GM12878 (cell line): ENCODE data around the gene LPIN3. TPM values are rescaled to one million over a fixed set of nuclear protein-coding genes. Genes with fewer than 3 reads are reported as not detected.

ENCODE experiments used
- ATAC-seq: fragments of 200-7000 bp; cut with Tn5 transposase; 3 replicates; pipeline ENCODE4 v1.9.1; 2020; ENCODE audit warnings: mild to moderate bottlenecking, moderate library complexity
- BruUV-seq: library from RNA; stranded (reverse); fragments of 400-500 nt; replicated peaks from 2 replicates; lab custom pipeline; 2021; lab: Mats Ljungman, UMichigan
- CTCF ChIA-PET: fragments of 300-600 bp; sonication (Branson Sonifier 250); formaldehyde crosslinking; extraction: SDS; loops from one replicate; lab custom pipeline; 2021; ENCODE audit warnings: inconsistent platforms; lab: Yijun Ruan, JAX
- POLR2A ChIA-PET: fragments of 350-600 bp; formaldehyde crosslinking; extraction: SDS; loops from one replicate; lab custom pipeline; 2021; ENCODE audit warnings: inconsistent platforms; lab: Charles Lee
- RAD21 ChIA-PET: fragments of 300-600 bp; sonication (Branson Sonifier 250); formaldehyde crosslinking; loops from one replicate; lab custom pipeline; 2023; ENCODE audit warnings: antibody characterized with exemption; ENCODE audit not compliant: unreplicated experiment; lab: Charles Lee
- SMC1A ChIA-PET: fragments of 300-600 bp; sonication (Branson Sonifier 250); formaldehyde crosslinking; loops from one replicate; lab custom pipeline; 2023; ENCODE audit not compliant: unreplicated experiment, uncharacterized antibody; lab: Charles Lee
- DNase-seq: peaks from one replicate; pipeline ENCODE4 v3.0.0-alpha.2; 2011; ENCODE audit warnings: low read depth, low spot score
- FAIRE-seq: peaks from 3 replicates; lab custom pipeline; 2011; peaks lifted over from hg19 to GRCh38; lab: Jason Lieb, UNC
- H2AFZ ChIP-seq: 2 replicates; pipeline ENCODE4 v1.6.0; 2011; ENCODE audit warnings: low read depth, low read length, control low read depth; ENCODE audit not compliant: control insufficient read depth
- H3K27ac ChIP-seq: 2 replicates; pipeline ENCODE4 v1.5.1; 2011; ENCODE audit warnings: control low read depth; ENCODE audit not compliant: control insufficient read depth, insufficient read depth
- H3K27me3 ChIP-seq, 2 experiments: replicated peaks in 1 of 2; 2 replicates each; pipeline versions ENCODE4 v1.6.0 to v1.6.1; 2011; ENCODE audit warnings: low read length in 1 of 2; ENCODE audit not compliant: control insufficient read depth in 2 of 2, insufficient read depth in 2 of 2
- H3K36me3 ChIP-seq, 2 experiments: 2 replicates each; pipeline ENCODE4 v1.5.1; 2011; ENCODE audit warnings: low read length in 1 of 2; ENCODE audit not compliant: control insufficient read depth in 2 of 2, insufficient read depth in 2 of 2
- H3K4me1 ChIP-seq: 2 replicates; pipeline ENCODE4 v1.6.1; 2011; ENCODE audit warnings: mild to moderate bottlenecking, low read length, moderate library complexity, mixed read lengths; ENCODE audit not compliant: control insufficient read depth, insufficient read depth
- H3K4me2 ChIP-seq: 2 replicates; pipeline ENCODE4 v1.6.0; 2011; ENCODE audit warnings: control low read depth; ENCODE audit not compliant: control insufficient read depth, insufficient read depth
- H3K4me3 ChIP-seq: fragments of 200-600 bp; sonication (generic); 2 replicates; pipeline ENCODE4 v1.5.1; 2016
- H3K79me2 ChIP-seq: 2 replicates; pipeline ENCODE4 v1.6.0; 2011; ENCODE audit warnings: low read length; ENCODE audit not compliant: control insufficient read depth, insufficient read depth
- H3K9ac ChIP-seq: 2 replicates; pipeline ENCODE4 v1.8.0; 2011; ENCODE audit warnings: low read length, control low read depth, mixed read lengths; ENCODE audit not compliant: control insufficient read depth, insufficient read depth
- H3K9me3 ChIP-seq: replicated peaks from 3 replicates; pipeline ENCODE4 v1.5.1; 2011; ENCODE audit warnings: mild to moderate bottlenecking, low read length; ENCODE audit not compliant: control insufficient read depth, insufficient read depth
- H4K20me1 ChIP-seq: 2 replicates; pipeline ENCODE4 v1.6.0; 2011; ENCODE audit not compliant: control insufficient read depth, insufficient read depth
- ELK1 ChIP-seq: IDR thresholded peaks from 2 replicates; pipeline ENCODE4 v1.6.1; 2012; ENCODE audit warnings: low read depth, low read length, improper control_type of control experiment
- RUNX3 ChIP-seq: IDR thresholded peaks from 2 replicates; pipeline ENCODE4 v1.6.1; 2012; ENCODE audit warnings: low read length, inconsistent platforms
- ZNF24 ChIP-seq: fragments of 450-650 bp; IDR thresholded peaks from 2 replicates; pipeline ENCODE4 v1.6.1; 2017; ENCODE audit warnings: antibody characterized with exemption, mild to moderate bottlenecking
- WGBS: methylation state at CpG from one replicate; pipeline ENCODE4 v1.1.6; 2016; ENCODE audit warnings: low lambda C conversion rate; ENCODE audit not compliant: insufficient replicate concordance, insufficient coverage; ENCODE audit errors: missing lambda C conversion rate; 5-methylcytosine and 5-hydroxymethylcytosine counted together
- in situ Hi-C: fragments of 300-500 bp; cut with MboI; formaldehyde crosslinking; loops from 9 replicates; pipeline ENCODE4 v1.14.3; 2018; ENCODE audit warnings: mixed read lengths
- intact Hi-C: fragments of 100-400 bp; cut with micrococcal nuclease; formaldehyde crosslinking; loops from one replicate; pipeline ENCODE4 v1.14.2; 2022; ENCODE audit not compliant: unreplicated experiment
- polyA plus RNA-seq, 11 experiments: library from polyadenylated mRNA; depleted of rRNA in 4 of 11; unstranded in 6 of 11; stranded (reverse) in 5 of 11; fragments of >200 nt; fragmentation: Nextera tagmentation in 4 of 11; fragmentation: Illumina TruSeq in 1 of 11; extraction: Ambion mirVana in 4 of 11; extraction: Trizol in 1 of 11; gene quantifications; 1 replicate in 1 of 11; 2 replicates in 10 of 11; pipeline versions ENCODE4 v1.2.1 to v1.2.3, GENCODE V29; 2011 to 2016; ENCODE audit warnings: inconsistent platforms in 2 of 11, missing spikeins in 2 of 11, low read depth in 1 of 11
- total RNA-seq, 4 experiments: library from RNA; depleted of rRNA in 3 of 4; stranded (reverse); fragments of >200 nt in 3 of 4; fragmentation: Illumina TruSeq in 1 of 4; extraction: Trizol in 1 of 4; gene quantifications; 2 replicates each; pipeline versions ENCODE4 v1.2.1 to v1.2.3, GENCODE V29; 2013 to 2021
- TF ChIP-seq, protein P1 (sequence below): fragments of 450-650 bp; IDR thresholded peaks from 2 replicates; pipeline ENCODE4 v1.6.1; 2017; ENCODE audit warnings: antibody characterized with exemption, mild to moderate bottlenecking, moderate library complexity

Gene LPIN3
- total and polyA plus RNA-seq, 10 of the 15 experiments (the other 5 are each of a cell fraction or from before 2014, with no cell fraction given), result 0.13 to 1.3 (median 0.51) TPM

- TF ChIP-seq ELK1, result no peak
- TF ChIP-seq, all 136 proteins: peak for 0
These were observed 67.0 kb downstream of the LPIN3 start (continued) for GRCh38 chr20:41407607-41408006.

GRCh38 chr20:41408156-41408794, 67.7 kb downstream of the LPIN3 start:
- ATAC-seq, result peak; percentile 93
- H3K27me3 ChIP-seq, result no peaks in the 10 kb centered on the region
- 12% methylated on average over 5 of the region's 5 CpGs for WGBS
- H3K4me3 ChIP-seq, result no peak overlapping the region
- no TSS peak for BruUV-seq
- in situ Hi-C loops, result no loop called here
- intact Hi-C loops, result no loop called here
- ChIA-PET POLR2A (interaction anchor here (0.5 kb wide), 1 partner anchor 17 kb away, joined by 3 read pairs; no protein-coding TSS in a partner anchor), RAD21 (interaction anchor here (0.6 to 0.7 kb wide), 2 partner anchors 18 to 242 kb away, joined by 3 read pairs; no protein-coding TSS in a partner anchor), SMC1A (interaction anchor here (2.2 kb wide), 1 partner anchor 9 kb away, joined by 4 read pairs; no protein-coding TSS in a partner anchor), CTCF (no interaction called here)
- no peaks in the 10 kb centered on the region for H3K9me3 ChIP-seq
- H3K9ac ChIP-seq, result no peak overlapping the region
- no peaks in the 10 kb centered on the region for H4K20me1 ChIP-seq
- no peak for FAIRE-seq
- no peaks in the 10 kb centered on the region for H3K79me2 ChIP-seq
- H3K27ac ChIP-seq, result 0 out of 2 replicates have a peak overlapping the region, but pooled peaks have one; percentile 3
- DNase-seq, result peak; percentile 48
- H3K4me2 ChIP-seq, result peak overlapping the region; percentile 3; the same call in 1 of the 2 replicates
- no peak overlapping the region for H2AFZ ChIP-seq
- H3K4me1 ChIP-seq, result peaks cover 17% of the 10 kb centered on the region
- TF ChIP-seq, protein P1, sequence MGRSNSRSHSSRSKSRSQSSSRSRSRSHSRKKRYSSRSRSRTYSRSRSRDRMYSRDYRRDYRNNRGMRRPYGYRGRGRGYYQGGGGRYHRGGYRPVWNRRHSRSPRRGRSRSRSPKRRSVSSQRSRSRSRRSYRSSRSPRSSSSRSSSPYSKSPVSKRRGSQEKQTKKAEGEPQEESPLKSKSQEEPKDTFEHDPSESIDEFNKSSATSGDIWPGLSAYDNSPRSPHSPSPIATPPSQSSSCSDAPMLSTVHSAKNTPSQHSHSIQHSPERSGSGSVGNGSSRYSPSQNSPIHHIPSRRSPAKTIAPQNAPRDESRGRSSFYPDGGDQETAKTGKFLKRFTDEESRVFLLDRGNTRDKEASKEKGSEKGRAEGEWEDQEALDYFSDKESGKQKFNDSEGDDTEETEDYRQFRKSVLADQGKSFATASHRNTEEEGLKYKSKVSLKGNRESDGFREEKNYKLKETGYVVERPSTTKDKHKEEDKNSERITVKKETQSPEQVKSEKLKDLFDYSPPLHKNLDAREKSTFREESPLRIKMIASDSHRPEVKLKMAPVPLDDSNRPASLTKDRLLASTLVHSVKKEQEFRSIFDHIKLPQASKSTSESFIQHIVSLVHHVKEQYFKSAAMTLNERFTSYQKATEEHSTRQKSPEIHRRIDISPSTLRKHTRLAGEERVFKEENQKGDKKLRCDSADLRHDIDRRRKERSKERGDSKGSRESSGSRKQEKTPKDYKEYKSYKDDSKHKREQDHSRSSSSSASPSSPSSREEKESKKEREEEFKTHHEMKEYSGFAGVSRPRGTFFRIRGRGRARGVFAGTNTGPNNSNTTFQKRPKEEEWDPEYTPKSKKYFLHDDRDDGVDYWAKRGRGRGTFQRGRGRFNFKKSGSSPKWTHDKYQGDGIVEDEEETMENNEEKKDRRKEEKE, result no peak
- TF ChIP-seq RUNX3, result peak; percentile 66
- TF ChIP-seq ZNF24, result no peak
- peaks cover 8 to 21% of the 10 kb centered on the region in 2 experiments for H3K36me3 ChIP-seq
